Mucosa of gallbladder (tissue), 1 donor: ENCODE results near the gene ABCA7. TPM values are rescaled to one million over a fixed set of nuclear protein-coding genes. Genes with fewer than 3 reads are reported as not detected.
"Not testable (repeated sequence)": the region's sequence is repeated elsewhere in the genome, so short reads cannot be mapped to it uniquely, and the experiment has no call there.

Experiments
- DNase-seq: peaks from one replicate; pipeline ENCODE4 v3.0.0-alpha.2; 2020; ENCODE audit warnings: low spot score
- total RNA-seq: library from RNA; stranded (reverse); gene quantifications from one replicate; pipeline ENCODE4 v1.2.1, GENCODE V29; 2021
- donor health status: DM: no; HTN: no; CAD: no.

ABCA7 gene
- total RNA-seq, 1 donor from 2014 or later = 49.0 TPM

DNA sequence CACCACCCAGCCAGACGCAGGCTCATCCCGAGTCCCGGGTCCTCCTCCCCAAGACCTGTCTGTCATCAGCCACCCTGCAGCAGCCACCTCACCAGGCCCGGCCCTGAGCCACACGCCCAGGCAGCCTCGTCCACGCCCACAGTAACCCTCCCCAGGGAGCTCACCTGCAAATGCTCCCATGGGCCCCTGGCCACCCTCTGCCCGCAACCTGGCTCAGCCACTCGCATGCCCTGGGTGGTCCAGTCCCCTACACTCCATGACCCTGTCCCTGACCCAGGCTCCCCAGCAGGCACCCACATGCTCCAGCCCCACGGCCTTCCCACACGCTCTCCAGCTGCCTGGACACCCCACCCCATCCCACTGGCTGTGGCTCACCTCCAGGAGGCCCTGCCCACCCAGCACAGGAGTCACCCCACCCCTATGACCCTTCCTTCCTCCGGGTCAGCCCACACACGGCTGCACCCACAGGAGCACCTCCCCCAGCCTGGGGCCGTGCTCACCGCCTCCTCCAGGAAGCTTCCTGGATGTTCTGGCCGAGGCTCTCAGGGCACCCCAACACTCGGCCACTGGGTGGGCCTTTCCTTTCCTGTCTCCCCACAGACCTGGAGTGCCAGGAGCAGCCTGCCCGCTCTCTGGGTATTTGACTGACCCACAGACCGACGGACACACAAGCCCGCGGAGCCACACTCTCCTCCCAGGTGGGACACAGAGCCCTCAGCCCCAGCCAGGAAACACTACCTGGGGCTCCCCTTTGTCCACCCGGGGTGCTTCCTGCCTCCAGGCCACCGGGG lies 22.6 kb upstream of the ABCA7 start:
- no peak for DNase-seq

DNA sequence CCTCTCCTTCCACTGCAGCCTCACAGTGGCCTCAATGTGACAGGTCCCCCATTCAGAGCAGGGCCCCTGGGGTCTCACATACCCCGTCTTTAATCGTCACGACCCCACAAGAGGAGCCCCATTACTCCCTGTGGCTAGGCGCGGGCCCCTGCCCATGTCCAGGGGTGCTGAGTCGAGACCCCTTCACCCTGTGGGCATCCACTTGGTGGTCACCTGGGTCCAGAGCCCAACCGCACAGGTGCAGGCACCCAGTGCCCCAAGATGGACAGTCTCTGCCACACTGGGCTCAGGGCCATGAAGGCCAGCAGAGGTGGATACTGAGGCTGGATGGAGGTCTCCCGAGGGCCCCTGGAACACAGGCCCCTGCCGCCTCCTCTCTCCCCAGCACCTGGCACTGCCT lies 22.0 kb upstream of the ABCA7 start:
- DNase-seq = no peak

DNA sequence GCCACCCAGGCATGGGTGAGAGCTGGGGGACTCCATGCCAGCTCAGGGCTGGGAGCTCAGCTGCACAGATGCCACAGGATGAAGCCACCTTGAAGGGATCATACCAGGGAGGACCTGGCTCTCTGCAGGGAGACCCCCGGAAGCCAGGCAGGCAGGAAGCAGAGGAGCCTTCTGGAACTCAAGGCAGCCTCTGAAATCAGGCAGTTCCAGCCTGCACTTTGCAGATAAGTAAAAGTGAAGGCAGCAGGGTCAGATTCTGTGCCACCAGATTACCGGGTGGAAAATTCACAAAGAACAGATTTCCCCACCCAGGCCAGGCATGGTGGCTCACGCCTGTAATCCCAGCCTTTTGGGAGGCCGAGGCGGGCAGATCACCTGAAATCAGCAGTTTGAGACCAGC lies 21.5 kb upstream of the ABCA7 start:
- no peak for DNase-seq

DNA sequence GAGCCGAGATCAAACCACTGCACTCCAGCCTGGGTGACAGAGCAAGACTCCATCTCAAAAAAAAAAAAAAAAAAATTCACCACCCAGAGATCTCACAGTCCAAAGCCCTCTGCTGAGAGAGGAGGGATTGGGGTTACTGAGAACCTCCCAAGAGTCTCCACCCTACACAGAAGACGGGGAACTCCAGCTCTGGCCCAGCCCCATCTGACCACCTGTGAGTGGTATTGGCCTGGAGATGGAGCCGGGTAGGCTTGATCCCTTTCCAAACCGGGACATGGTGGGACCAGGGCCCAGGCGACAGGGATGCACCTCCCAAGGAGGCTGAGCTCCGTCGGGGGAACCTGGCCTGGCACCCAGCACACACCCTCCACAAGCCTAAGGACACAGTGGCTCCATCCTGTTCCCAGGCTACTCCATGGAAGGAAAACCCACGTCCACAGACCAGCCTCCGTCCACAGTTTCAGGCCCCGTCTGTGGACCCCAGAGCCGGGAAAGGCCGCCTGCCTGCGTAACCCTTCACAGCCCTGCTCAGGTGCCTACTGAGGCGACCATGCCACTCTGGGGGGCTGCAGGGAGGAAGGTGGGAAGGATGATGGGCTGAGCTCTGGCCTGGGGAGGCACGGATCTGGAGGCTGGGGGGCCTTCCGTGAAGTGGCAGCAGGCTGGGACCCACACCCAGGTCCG lies 20.8 kb upstream of the ABCA7 start:
- no peak for DNase-seq

DNA sequence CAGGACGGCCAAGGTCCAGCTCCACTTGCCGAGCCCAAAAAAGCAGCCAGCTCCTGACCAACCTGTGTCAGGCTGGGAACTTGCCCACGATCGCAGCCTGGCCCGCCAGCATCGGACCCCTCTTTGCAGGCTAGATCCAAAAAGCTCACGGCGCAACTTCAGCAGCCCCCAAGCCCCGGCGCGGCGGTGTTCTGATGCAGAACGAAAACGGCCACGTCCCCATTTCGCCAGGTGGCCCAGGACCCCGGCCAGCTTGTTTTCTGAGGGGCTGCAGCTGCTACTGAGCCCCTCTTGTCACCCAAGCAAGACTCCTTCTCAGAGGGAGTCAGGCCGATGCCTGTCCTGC lies 20.3 kb upstream of the ABCA7 start:
- DNase-seq = no peak

DNA sequence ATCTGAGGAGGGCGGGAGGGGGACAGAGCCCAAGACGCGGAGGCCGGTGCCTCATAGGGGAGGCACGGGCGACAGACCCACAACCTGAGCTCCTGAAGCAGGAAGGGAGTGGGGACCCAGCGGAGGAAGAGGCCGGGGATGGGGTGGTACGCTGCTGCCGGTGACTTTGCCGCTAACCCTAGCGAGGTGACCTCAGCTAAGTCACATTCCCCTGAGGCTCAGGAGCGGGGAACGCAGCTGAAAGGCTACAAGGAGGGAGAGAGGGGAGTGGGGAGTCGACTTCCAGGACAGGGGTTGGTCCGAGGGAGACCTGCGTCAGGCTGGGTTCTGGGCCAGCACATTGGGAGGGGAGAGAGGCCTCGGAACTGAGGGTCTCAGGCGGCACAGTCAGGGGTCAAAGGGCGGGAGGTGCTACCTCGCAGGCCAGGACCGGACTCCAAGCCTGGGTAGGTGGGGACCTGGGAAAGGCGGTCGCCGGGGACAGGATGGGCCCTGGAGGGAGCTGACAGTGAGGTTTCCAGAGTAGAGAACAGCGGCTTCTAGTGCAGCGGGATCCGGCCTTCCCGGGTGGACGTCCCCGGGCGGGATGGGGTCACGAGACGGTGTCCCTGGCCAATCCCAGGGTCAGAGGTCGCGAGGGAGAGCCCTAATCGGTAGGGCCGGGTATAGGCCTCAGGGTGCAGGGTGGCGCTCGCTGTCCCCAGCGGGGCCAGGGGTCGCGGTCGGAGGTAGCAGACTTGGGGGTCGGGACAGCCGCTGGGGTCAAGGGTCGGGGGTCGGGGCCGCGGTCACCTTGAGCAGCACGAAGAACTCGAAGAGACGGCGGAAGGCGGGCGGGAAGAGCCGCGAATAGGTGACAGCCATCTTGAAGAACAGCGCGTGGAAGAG lies 19.7 kb upstream of the ABCA7 start:
- DNase-seq = no peak

DNA sequence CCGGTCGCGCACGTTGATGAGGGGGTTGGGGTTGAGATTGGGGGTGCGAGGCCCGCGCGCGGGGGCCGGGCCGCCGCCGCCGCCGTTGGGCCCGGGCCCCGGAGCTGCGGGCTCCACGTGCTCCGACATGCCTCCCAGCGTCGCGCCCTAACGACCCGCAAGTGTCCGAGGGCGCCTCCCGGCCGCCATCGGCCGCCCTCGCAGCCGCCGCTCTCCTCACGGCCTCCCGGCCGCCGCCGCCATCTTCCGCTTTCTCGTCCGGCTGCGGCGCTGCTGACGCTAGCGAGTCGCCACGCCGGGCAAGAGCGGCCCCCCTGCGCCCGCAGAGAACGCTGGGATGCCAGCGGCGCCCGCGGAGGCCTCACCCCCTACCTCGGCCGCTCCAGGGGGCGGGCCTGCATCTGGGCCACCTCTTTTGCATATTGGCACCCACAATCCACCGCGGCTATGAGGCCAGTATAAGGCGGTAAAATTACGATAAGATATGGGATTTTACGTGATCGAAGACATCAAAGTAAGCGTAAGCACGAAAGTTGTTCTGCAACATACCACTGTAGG lies 19.0 kb upstream of the ABCA7 start, which contains the start of gene TMEM259:
Gene TMEM259, minus strand, starts transcription at position 256 of the 558 bp plus-strand sequence. Its CDS starts 127 bp downstream, at position 129.
- peak; percentile 98 for DNase-seq

DNA sequence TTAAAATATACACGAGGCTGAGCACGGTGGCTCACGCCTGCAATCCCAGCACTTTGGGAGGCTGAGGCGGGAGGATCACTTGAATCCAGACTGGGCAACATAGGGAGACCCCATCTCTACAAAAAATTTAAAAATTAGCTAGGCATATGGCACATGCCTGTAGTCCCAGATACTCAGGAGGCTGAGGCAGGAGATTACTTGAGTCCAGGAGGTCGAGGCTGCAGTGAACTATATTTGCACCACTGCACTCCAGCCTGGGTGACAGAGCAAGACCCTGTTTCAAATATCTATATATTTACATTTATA lies 16.1 kb upstream of the ABCA7 start:
- not testable (repeated sequence) for DNase-seq

DNA sequence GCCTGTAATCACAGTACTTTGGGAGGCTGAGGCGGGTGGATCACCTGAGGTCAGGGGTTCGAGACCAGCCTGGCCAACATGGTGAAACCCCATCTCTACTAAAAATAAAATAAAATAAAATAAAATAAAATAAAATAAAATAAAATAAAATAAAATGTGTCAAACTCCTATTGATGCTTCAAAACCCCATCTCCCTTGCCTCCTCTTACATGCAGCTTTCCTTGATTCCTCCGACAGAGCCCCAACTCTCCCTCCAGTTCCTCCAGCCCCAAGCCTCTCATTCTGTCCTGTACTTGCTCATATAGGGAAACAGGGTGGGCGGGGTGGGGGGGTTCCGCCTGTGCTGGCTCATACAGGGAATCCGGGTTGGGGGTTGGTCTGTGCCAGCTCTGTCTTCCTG lies 14.8 kb upstream of the ABCA7 start:
- not testable (repeated sequence) for DNase-seq

DNA sequence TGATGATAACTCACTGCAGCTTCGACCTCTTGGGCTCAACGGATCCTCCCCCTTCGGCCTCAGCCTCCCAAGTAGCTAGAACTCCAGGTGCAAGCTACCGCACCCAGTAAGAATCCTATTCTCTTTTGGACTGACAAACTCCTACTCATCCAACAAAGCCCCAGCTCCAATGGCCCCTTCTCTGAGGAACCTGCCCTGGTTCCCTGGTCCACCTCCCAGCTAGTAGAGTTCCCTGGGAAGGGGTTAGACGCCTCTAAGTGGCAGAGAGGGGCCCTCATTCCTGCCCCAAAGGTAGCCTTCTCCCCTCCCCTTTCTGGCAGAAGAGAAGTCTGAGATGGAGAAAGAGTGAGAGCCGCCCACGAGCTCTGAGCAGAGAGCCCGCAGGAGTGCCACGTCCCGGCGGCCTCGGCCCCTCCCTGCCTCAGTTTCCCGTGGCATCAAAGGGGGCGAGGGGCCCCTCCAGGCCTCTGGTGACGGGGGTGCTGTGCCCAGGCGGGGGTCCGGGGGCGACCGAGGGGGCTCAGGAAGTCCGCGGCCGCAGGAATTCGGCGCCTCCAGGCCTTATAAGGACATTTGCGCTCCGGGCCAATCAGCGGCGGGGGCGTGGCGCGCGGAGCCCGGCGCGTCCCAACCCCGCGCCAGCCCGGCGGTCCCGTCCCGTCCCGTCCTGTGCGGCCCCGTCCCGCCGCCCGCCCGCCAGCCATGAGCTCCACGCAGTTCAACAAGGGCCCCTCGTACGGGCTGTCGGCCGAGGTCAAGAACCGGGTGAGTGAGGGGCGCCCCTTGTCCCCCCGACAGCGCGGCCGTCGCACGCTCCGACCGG lies 13.7 kb upstream of the ABCA7 start, which contains the start of gene CNN2:
Gene CNN2, plus strand, starts transcription at position 649 of the 823 bp plus-strand sequence. Its CDS starts 54 bp downstream, at position 703.
- peak; percentile 73 for DNase-seq

DNA sequence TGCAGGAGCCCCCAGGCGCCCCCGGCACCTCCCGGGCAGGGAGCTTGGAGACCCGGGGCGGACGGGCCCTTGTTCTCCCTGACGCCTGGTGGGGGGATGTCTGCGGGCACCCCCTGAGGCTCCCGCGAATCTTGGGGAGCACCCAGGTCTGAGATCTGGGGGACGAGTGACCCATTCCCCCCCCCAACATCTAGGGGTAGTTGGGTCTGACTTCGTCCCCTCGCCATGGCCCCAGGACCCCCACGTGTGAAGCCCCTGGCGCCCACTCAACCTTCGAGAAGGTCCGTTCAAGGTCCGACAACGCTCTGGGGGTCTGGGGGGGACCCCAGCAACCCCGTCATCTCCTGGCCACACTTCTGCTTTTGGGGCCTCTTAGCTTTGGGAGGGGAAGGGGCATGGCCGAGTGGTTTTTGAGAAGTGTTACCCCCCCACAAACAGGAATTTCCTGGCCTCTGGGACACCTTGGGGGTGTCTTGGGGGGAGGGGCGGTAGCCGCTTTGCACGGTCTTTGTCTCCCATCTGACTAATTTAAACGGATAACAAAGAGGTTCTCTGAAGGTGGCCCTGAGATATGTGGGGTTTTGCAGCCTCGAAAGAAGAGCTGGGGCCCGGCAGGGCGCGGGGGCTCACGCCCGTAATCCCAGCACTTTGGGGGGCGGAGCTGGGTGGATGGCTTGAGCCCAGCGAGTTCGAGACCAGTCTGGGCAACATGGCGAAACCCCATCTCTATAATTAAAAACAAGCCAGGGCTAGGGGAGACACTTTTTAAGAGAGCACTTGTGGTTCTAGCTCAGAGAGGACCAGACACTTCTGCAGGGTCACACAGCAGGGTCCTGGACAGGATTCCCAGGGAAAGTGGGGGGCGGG lies 12.9 kb upstream of the ABCA7 start:
- no peak for DNase-seq

DNA sequence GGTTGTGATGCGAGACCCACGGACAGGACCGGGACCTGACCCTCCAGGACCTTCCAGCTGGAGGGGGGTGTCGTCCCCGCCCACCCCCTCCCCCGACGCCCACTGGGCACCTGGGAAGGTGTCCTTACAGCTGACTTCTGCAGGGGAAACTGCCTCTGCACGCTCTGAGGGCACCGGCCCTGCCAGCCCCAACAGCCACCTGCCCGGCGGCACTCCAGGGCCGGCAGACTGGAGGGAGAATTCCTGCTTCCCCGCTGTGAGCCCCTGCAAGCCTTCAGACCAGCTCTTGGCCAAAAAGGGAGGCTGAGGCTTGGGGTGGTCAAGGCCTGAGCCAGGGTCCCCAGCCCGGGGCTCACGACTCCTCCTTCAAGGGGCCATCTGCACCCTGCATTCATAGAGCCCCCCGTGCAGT lies 12.3 kb upstream of the ABCA7 start:
- no peak for DNase-seq

DNA sequence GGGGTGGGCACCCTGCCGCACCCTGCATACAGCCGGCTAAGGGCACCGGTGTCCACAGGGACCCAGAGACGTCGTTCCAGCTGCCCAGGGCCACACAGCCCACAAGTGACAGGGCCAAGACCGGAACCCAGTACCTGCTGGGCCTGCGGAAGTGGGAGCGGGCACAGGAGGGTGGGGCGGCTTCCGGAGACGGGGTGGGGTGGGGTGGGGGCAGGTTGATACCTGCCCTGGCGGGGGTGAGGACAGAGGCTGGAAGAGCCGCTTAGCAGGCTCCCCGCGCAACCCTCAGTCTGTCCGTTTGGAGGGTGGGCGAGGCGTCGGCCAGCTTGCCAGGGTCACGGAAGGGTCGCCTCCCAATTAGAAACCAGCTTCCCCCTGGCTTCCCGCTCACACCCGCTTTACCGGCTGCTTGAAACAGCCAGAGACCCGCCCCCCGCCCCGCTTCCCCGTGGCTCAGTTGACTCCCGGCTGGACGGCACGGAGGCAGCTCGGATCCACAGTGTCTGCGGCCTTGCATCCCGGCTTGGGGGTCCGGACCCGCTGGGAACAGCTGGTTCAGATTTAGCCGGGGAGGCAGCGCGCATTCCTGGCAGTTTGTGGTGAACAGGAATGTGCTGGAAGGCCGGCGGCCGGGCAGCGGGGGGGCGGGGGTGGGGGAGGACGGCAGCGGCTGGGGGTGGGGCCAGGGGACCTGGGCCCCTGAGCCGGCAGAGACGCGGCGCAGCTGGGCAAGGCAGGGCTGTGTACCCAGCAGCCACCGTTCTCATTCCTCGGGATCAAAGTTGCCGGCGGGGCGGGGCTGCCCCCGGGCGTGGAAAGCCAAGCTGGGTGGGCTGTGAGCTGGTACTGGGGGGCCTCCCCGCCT lies 11.6 kb upstream of the ABCA7 start:
- DNase-seq = peak; percentile 64

DNA sequence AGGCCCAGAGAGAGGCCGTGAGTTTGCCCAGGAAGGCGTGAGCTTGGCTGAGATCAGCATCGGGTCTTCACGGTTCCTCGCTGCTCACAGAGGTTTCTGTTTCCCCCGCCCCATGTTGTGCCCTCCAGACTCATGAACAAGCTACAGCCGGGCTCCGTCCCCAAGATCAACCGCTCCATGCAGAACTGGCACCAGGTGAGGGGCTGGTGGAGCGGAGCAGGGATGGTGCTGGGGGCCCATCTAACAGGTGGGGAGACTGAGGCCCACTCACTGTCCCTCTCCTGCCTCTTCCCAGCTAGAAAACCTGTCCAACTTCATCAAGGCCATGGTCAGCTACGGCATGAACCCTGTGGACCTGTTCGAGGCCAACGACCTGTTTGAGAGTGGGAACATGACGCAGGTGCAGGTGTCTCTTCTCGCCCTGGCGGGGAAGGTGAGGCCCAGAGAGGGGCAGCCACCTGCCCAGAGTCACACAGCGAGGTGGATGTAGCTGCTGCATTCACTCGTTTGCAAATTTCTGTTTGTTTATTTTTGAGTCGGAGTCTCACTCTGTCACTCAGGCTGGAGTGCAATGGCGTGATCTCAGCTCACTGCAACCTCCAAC lies 7.5 kb upstream of the ABCA7 start:
- no peak for DNase-seq

DNA sequence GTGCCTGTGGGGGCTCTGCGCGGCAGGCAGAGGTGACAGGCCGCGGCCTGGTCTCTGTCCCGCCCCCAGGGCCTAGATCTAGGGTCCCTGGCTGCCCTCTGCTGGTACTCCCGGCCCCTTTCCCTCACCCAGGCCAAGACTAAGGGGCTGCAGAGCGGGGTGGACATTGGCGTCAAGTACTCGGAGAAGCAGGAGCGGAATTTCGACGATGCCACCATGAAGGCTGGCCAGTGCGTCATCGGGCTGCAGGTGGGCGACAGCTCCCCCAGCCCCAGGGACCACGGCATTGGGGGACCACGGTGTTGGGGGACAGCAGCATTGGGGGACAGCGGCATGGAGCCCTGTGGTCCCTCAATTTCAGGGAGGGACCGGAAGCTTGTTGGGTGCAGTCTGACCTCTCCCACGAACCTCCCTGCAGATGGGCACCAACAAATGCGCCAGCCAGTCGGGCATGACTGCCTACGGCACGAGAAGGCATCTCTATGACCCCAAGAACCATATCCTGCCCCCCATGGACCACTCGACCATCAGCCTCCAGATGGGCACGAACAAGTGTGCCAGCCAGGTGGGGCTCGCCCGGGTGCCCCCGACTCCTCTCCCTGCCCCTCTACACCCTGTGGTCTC lies 3.8 kb upstream of the ABCA7 start:
- no peak for DNase-seq

DNA sequence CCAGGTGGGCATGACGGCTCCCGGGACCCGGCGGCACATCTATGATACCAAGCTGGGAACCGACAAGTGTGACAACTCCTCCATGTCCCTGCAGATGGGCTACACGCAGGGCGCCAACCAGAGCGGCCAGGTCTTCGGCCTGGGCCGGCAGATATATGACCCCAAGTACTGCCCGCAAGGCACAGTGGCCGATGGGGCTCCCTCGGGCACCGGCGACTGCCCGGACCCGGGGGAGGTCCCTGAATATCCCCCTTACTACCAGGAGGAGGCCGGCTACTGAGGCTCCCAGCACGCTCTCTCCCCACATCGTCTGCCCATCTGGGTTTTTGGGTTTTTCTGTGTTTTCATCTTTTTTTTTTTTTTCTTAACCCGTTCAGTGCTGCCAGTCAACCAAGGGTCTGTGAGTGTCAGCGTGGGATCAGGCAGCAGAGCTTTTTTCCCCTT lies 2.3 kb upstream of the ABCA7 start:
- DNase-seq = no peak

DNA sequence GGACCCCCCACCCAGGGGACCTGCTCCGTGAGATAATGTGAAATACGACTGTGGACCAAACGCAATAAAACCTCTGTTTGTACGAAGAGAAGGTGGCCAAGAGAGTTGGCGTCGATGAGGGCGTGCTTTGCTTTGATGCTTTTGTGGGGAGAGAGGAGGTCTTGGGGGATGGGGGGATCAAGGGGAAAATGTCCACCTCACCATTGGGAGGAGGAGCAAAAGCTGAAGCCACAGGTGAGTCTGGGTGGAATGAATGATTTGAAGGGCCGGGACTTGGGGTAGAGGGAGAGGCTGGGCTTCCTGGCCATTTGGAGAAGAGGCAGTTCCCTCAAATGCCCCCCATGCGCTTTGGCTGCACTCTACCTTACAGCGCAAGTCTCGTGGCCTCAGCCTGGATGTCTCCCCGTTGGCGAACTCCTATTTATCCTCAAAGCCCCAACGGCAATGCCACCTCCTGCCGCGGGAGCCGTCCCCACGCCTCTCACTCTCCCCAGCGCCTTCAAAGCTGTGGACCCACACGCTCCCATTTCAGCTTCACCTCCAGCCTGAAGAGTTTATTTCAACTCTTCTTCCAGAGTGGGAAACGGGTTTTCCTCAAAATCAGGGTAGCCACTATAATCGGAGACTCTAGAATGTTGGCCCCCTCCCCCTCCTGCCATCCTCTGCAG lies 795 bp upstream of the ABCA7 start:
- no peak for DNase-seq
